Thyroid gland (tissue), 4 donors: ENCODE measurements around the gene RTCB. TPM values are rescaled to one million over a fixed set of nuclear protein-coding genes. Genes with fewer than 3 reads are reported as not detected.

Experiments used
- DNase-seq, 2 donors: peaks; one replicate each; pipeline ENCODE4 v3.0.0-alpha.2; 2019
- H3K27ac ChIP-seq, 3 donors: fragments of 200-600 bp; sonication (generic); 1 replicate in 2 of 3; 2 replicates in 1 of 3; pipeline ENCODE4 v1.5.1; 2016 to 2019; ENCODE audit warnings: mild to moderate bottlenecking in 1 of 3, moderate library complexity in 1 of 3
- H3K27me3 ChIP-seq: fragments of 200-600 bp; sonication (generic); one replicate; pipeline ENCODE4 v1.5.1; 2019
- H3K36me3 ChIP-seq, 2 donors: fragments of 200-600 bp; sonication (generic); one replicate each; pipeline ENCODE4 v1.5.1; 2016 to 2019
- H3K4me1 ChIP-seq, 2 donors: fragments of 200-600 bp; sonication (generic); one replicate each; pipeline ENCODE4 v1.5.1; 2017 to 2019
- H3K4me3 ChIP-seq, 3 donors: fragments of 200-600 bp; sonication (generic); replicated peaks in 1 of 3; 1 replicate in 2 of 3; 2 replicates in 1 of 3; pipeline ENCODE4 v1.5.1; 2016; ENCODE audit warnings: mild to moderate bottlenecking in 1 of 3
- H3K9me3 ChIP-seq: fragments of 200-600 bp; sonication (generic); one replicate; pipeline ENCODE4 v1.5.1; 2017
- POLR2A ChIP-seq, 2 donors: fragments of 450-650 bp; IDR thresholded peaks; one replicate each; pipeline ENCODE4 v1.6.1; 2017; ENCODE audit warnings: antibody characterized with exemption in 2 of 2, mild to moderate bottlenecking in 2 of 2, moderate library complexity in 1 of 2
- whole genome bisulfite sequencing, 2 donors: methylation state at CpG; one replicate each; pipeline ENCODE4 v1.1.5; 2017; 5-methylcytosine and 5-hydroxymethylcytosine counted together
- intact Hi-C: fragments of 100-400 bp; cut with DNase I; formaldehyde crosslinking; loops from one replicate; pipeline ENCODE4 v1.15.1; 2023
- total RNA-seq, 4 donors: library from RNA; depleted of rRNA; stranded (reverse); fragments of >200 nt; gene quantifications; one replicate each; pipeline ENCODE4 v1.2.3, GENCODE V29; 2016
- TF ChIP-seq, protein P1 (sequence below), 6 experiments: fragments of 200-600 bp in 3 of 6; fragments of 450-650 bp in 3 of 6; sonication (generic) in 3 of 6; IDR thresholded peaks; one replicate each; pipeline ENCODE4 v1.5.1; 2016 to 2019; ENCODE audit warnings: antibody characterized with exemption in 6 of 6, mild to moderate bottlenecking in 2 of 6, inconsistent platforms in 1 of 6, moderate library complexity in 1 of 6

Gene RTCB
- total RNA-seq, 4 donors from 2014 or later, result 64.0 to 82.9 (median 77.7) TPM

DNA sequence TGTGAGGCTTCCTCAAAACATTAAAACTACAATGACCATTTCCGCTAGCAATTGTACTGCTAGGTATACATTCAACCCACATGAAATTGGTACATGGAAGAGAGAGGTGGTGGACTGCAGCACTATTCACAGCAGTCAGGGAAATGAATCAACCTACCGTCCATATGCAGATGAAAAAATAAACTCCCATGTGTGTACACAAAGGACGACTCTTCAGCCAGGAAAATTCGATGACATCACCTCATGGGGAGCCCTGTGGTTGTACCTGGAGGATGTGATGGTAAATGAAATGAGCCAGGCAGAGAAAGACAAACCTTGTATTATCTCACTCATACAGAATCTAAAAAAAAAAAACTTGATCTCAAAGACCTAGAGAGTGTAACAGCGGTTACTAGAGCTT lies 31.1 kb downstream of the RTCB start:
- WGBS, 2 donors, result 54 to 69% methylated on average over 5 of the region's 5 CpGs
- intact Hi-C loops, result no loop called here
- H3K27ac ChIP-seq, result no peak overlapping the region
- H3K9me3 ChIP-seq, result no peaks in the 10 kb centered on the region
- no peaks in the 10 kb centered on the region for H3K4me1 ChIP-seq
- H3K36me3 ChIP-seq, result no peaks in the 10 kb centered on the region
- DNase-seq, result no peak
- H3K27me3 ChIP-seq, result no peaks in the 10 kb centered on the region
- TF ChIP-seq, protein P1, sequence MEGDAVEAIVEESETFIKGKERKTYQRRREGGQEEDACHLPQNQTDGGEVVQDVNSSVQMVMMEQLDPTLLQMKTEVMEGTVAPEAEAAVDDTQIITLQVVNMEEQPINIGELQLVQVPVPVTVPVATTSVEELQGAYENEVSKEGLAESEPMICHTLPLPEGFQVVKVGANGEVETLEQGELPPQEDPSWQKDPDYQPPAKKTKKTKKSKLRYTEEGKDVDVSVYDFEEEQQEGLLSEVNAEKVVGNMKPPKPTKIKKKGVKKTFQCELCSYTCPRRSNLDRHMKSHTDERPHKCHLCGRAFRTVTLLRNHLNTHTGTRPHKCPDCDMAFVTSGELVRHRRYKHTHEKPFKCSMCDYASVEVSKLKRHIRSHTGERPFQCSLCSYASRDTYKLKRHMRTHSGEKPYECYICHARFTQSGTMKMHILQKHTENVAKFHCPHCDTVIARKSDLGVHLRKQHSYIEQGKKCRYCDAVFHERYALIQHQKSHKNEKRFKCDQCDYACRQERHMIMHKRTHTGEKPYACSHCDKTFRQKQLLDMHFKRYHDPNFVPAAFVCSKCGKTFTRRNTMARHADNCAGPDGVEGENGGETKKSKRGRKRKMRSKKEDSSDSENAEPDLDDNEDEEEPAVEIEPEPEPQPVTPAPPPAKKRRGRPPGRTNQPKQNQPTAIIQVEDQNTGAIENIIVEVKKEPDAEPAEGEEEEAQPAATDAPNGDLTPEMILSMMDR (IDR thresholded peaks at IDR 0.05), result no peak
- no peak for TF ChIP-seq POLR2A (IDR thresholded peaks at IDR 0.05)
- no peak overlapping the region for H3K4me3 ChIP-seq

DNA sequence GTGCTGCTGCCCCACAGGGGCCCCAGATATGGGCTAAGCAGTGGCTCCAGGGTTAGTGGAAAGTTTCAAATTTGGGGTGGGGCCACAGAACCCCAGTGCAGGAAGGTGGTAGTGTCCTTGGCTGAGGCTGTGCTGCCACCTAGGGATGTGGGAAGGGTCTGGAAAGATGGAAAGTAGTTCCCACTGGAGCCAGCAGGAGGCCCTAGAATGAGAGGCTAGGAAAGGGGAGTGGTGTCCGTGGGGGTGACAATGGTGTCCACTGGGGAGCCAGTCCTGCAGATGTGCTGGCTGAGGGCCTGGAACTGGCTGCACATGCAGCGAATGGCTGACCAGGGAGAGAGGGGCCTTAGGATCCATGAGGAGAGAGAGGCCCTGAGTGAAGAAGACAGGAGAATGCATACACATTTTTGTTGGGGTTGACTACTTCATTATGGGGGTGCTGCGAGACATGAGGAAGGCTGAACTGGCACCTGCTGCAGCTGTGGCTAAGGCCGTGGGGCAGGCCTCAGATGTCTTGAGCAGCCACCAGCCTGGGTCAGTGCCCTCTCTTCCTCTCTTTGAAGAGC lies 33.3 kb downstream of the RTCB start:
- whole genome bisulfite sequencing, 2 donors, result 63 to 71% methylated on average over 4 of the region's 4 CpGs
- no peaks in the 10 kb centered on the region for H3K36me3 ChIP-seq
- intact Hi-C loops, result no loop called here
- H3K27me3 ChIP-seq, result no peaks in the 10 kb centered on the region
- no peaks in the 10 kb centered on the region for H3K4me1 ChIP-seq
- peak; percentile 23 to 35 for DNase-seq
- no peak overlapping the region for H3K27ac ChIP-seq
- no peak for TF ChIP-seq POLR2A (IDR thresholded peaks at IDR 0.05)
- TF ChIP-seq, protein P1 (IDR thresholded peaks at IDR 0.05), result peak in 4 of 6 experiments; percentile 32 to 63 (median 54)
- no peaks in the 10 kb centered on the region for H3K9me3 ChIP-seq
- H3K4me3 ChIP-seq, result no peak overlapping the region

DNA sequence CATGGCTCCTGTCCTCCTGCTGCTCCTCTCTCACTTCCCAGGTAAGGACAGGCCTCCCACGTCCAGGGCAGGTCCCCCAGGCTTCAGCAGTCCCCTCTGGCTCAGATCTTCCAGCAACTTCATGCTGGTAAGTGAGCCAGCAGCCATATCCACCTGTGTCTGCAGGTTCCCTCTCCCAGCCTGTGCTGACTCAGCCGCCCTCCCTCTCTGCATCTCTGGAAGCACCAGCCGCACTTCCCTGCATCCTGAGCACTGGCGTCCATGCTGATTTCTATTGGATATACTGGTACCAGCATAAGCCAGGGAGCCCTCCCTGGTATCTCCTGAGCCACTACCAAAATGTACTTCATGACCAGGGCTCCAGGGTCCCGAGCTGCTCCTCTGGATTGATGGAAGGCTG lies 35.4 kb downstream of the RTCB start:
- H3K9me3 ChIP-seq, result no peaks in the 10 kb centered on the region
- 70 to 78% methylated on average over 5 of the region's 5 CpGs for WGBS, 2 donors
- H3K27ac ChIP-seq, result no peak overlapping the region
- intact Hi-C loops, result no loop called here
- no peak for DNase-seq
- H3K27me3 ChIP-seq, result no peaks in the 10 kb centered on the region
- H3K4me1 ChIP-seq, result no peaks in the 10 kb centered on the region
- TF ChIP-seq POLR2A (IDR thresholded peaks at IDR 0.05), result no peak
- TF ChIP-seq, protein P1 (IDR thresholded peaks at IDR 0.05), result no peak
- no peak overlapping the region for H3K4me3 ChIP-seq
- H3K36me3 ChIP-seq, result no peaks in the 10 kb centered on the region

DNA sequence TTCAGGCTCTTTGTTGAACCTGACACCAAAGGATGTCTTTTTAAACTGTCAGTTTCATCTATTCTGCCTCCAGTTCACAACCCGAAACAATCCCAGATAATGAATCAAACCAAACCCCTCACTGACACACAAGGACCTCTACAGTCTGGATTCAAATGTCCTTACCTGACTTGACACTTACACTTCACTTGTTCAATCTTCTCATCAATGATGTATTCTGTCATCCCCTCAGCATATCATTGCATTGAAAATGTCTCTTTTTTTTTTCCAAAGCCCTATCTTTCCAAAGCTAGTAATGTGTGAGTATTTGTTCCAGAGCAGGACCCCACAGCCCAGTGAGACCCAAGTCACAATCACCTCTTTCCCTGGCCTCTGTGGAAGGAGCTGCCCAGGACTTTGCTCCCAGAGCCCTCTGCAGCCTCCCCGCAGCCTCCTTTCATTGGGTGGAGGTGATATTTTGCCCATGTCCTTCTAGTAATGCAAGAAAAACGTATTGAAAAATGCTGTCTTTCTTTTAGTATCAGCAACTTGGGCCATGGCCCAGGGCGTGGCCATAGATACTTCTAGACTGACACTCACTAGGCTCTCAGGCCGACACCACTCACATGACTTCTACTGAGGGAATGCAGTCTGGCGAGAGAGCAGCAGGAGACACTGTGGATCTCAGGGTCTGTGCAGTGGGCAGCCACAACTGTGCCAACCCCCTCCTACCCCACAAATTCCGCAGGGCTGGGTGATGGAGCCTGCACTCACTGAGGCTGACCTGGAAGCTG lies 36.2 kb downstream of the RTCB start:
- H3K4me1 ChIP-seq, result no peaks in the 10 kb centered on the region
- H3K9me3 ChIP-seq, result no peaks in the 10 kb centered on the region
- no peak for TF ChIP-seq POLR2A (IDR thresholded peaks at IDR 0.05)
- TF ChIP-seq, protein P1 (IDR thresholded peaks at IDR 0.05), result no peak
- H3K36me3 ChIP-seq, result no peaks in the 10 kb centered on the region
- DNase-seq, result no peak
- WGBS, 2 donors, result 85 to 87% methylated on average over 6 to 7 of the region's 7 CpGs
- no peak overlapping the region for H3K27ac ChIP-seq
- intact Hi-C loops, result no loop called here
- H3K4me3 ChIP-seq, result no peak overlapping the region
- H3K27me3 ChIP-seq, result no peaks in the 10 kb centered on the region

DNA sequence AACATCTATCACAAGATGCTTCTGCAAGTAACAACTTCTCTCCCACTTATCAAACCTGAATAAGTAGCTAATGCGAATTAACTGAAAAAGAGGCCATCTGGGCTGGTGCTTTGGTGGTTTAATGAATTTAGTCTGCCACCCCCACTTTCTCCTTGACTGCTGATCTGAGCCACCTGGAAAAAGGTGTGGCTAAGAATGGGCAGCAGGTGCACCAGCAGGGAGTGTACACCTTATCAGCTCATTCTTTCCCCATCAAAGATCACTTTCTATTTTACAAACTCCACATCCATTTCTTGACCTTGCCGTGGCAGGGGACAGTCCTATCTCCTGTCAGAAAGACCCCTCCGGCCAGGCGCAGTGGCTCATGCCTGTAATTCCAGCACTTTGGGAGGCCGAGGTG lies 47.8 kb downstream of the RTCB start:
- no peaks in the 10 kb centered on the region for H3K4me1 ChIP-seq
- H3K36me3 ChIP-seq, result no peaks in the 10 kb centered on the region
- no peak overlapping the region for H3K4me3 ChIP-seq
- no peaks in the 10 kb centered on the region for H3K9me3 ChIP-seq
- no peak overlapping the region for H3K27ac ChIP-seq
- DNase-seq, result no peak
- 93 to 96% methylated on average over 5 of the region's 5 CpGs for WGBS, 2 donors
- intact Hi-C loops, result no loop called here
- H3K27me3 ChIP-seq, result no peaks in the 10 kb centered on the region
- TF ChIP-seq, protein P1 (IDR thresholded peaks at IDR 0.05), result no peak
- no peak for TF ChIP-seq POLR2A (IDR thresholded peaks at IDR 0.05)
